Dedifferentiated amniotic fluid mesenchymal stem cell (primary cell): ENCODE data around the gene ANKRD16.
"Not testable (repeated sequence)": the region's sequence is repeated elsewhere in the genome, so short reads cannot be mapped to it uniquely, and the experiment has no call there.

Experiments
- DNase-seq: peaks from one replicate; pipeline ENCODE4 v3.0.0-alpha.2; 2016; ENCODE audit errors: extremely low spot score

The ANKRD16 gene

GRCh38 chr10:5876181-5876768 is 13.4 kb downstream of the ANKRD16 start:
- DNase-seq, result peak; percentile 85

- peak; percentile 80 for DNase-seq
Measured at GRCh38 chr10:5873515-5873995, 16.1 kb downstream of the ANKRD16 start.

DNA sequence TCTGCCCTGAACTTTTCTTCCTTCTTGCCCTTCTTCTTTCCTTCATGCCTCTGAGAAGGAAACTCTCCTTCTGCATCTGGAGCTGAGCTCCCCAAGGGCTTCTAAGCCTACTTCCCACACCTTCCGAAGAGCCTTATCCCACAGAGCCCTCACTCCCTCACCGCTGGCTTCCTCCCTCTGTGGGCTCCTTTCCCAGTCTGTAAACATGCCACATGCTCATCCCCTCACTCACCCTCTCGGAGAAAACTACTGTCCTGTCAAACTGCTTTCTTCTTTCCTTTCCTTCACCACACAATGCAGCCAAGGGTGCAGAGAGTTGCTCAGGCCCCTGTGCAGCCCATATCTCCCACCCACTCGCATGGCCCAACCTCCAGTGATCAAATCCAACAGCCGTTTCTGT is 18.1 kb downstream of the ANKRD16 start:
- no peak for DNase-seq

DNA sequence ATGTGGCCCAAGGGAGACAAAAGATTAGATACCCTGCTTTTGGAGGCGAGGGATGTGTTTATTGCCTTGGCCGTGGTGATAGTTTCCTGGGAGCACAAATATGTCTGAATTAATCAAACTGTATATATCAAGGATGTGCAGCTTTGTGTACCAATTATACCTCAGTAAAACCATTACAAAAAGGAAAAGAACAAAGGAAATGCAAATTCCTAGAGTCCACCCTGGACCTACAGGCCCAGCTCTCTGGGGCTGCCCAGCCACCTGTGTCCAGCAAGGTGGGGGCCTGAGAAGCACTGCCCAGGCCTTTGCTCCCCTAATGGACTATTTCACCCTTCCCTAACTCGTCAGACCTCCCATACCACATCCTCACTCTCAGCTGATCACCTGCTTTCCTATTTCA is 20.5 kb downstream of the ANKRD16 start:
- DNase-seq, result no peak

- not testable (repeated sequence) for DNase-seq
Measured at GRCh38 chr10:5868383-5868782, 21.3 kb downstream of the ANKRD16 start.

- DNase-seq, result not testable (repeated sequence)
Measured at GRCh38 chr10:5867091-5867615, 22.5 kb downstream of the ANKRD16 start.

DNA sequence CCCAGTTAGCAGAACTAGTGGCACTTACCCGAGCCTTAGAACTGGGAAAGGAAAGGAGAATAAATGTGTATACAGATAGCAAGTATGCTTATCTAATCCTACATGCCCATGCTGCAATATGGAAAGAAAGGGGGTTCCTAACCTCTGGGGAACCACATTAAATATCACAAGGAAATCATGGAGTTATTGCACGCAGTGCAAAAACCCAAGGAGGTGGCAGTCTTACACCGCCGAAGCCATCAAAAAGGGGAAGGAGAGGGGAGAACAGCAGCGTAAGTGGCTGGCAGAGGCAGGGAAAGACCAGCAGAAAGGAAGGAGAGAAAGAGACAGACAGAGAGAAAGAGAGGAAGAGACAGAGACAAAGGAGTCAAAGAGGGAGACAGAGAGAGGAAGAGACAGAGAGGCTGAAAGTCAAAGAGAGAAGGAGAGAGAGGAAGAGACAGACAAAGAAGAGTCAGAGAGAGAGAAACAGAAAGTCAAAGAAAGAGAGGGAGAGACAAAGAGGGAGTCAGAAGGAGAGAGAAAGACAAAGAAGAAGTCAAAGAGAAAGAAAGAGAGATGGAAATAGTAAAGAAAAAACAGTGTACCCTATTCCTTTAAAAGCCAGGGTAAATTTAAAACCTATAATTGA is 23.1 kb downstream of the ANKRD16 start:
- DNase-seq, result not testable (repeated sequence)

GRCh38 chr10:5862981-5863685 is 26.6 kb downstream of the ANKRD16 start:
- DNase-seq, result not testable (repeated sequence)

DNA sequence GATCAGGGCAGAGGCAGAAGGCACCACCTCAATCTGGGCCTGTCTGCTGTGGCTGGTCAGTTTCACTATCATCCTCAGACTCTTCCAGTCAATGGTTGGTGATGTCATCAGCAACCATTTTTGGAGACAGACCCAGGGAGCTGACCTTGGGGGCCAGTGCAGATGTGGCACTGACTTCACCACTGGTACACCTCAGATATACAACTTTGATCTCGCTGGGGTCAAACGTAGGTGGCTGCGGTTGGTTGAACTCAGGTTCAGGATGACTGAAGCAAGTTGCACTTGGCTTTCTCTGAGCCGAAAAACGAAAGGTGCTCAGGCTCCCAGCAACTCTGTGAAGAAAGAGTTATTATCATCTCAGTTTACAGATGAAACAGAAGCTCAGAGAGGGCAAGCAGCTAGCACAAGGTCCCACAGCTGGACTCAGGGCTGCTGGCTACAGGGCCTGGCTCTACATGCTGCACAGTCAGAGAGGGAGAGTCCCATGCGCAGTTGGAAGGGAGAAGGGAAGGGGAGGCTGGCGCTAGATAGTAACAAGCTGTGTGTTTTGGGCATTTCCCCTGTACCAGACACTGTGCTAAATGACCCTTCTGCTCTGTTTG is 27.2 kb downstream of the ANKRD16 start:
- DNase-seq, result no peak

DNA sequence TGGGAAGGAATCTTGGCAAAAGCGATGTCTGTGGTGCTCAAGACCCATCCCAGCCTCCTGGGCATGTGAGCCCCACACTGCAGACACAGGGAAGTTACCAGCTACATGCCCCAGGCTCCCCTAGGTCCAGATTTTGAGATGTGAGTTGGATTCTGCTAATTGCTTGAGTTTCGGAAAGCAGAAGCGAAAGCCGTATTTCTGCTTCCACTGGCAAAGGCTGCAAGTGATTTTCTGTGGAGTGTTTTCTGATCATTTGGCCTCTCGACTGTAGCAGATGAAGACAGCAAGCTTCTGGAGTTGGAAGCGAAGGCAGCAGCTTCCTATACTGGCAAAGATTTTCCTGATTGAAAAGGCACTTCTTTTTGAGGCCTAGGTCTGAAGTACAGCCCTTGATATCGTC is 29.6 kb downstream of the ANKRD16 start:
- DNase-seq, result no peak

DNA sequence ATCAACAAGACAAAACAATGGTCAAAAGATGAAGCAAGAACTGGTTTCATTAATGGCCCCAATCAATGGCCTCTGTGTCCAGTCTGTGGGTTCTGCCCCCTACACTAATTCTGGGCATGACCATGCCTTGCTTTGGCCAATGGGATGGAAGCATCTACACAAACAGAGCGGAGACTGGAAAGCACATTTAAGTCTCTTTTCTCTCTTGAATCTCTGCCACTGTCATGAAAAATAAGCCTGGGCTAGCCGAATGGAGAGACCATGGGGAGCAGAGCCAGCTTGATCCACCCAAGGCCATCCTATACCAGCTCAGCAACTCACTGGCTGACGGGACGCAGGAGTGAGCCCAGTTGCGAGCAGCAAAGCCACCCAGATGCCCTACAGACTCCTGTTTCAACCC is 30.9 kb downstream of the ANKRD16 start:
- no peak for DNase-seq

DNA sequence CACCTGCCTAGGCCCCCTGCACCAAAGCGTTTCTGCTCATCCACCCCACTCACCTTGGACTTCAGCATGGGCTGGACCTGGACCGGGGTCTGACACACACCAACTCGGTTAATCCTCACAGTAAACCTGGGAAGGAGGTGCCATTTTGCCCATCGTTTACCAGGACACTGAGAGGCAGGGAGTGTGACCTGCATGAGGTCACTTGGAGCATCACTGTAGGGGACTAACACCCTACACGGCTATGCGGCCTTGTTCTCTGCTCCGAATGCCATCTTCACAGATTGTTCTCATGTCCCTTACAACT is 33.0 kb downstream of the ANKRD16 start:
- no peak for DNase-seq

- no peak for DNase-seq
Measured at GRCh38 chr10:5855979-5856700, 33.6 kb downstream of the ANKRD16 start.

GRCh38 chr10:5854131-5854475 is 35.6 kb downstream of the ANKRD16 start:
- DNase-seq, result no peak

GRCh38 chr10:5846667-5847066 is 43.0 kb downstream of the ANKRD16 start:
- not testable (repeated sequence) for DNase-seq

DNA sequence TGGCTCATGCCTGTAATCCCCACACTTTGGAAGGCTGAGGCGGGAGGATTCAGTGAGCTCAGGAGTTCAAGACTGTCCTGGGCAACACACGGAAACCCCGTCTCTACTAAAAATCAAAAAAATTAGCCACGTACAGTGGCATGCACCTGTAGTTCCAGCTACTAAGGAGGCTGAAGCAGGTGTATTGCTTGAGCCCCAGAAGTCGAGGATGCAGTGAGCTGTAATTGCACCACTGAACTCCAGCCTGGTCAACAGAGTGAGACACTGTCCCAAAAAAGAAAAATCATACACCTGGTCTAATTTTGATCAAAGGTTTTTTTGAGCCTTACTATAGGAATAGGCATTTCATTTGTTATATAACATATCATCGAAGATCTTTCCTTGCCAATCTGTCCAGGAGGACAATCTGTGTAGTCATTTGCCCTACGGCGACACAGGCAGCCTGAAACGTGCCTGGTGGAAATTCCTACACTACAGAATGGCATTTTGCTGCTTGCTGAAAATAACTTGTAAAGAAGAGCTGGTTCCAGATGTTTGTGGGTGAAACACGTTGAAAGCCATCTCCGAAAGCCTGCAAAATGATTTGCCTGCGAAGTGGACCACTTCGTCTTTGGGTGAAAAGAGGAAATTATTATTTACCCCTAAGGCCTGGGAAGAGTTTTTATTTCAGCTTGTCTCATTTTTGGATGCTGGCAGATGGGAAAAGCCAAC is 45.2 kb downstream of the ANKRD16 start:
- DNase-seq, result no peak

DNA sequence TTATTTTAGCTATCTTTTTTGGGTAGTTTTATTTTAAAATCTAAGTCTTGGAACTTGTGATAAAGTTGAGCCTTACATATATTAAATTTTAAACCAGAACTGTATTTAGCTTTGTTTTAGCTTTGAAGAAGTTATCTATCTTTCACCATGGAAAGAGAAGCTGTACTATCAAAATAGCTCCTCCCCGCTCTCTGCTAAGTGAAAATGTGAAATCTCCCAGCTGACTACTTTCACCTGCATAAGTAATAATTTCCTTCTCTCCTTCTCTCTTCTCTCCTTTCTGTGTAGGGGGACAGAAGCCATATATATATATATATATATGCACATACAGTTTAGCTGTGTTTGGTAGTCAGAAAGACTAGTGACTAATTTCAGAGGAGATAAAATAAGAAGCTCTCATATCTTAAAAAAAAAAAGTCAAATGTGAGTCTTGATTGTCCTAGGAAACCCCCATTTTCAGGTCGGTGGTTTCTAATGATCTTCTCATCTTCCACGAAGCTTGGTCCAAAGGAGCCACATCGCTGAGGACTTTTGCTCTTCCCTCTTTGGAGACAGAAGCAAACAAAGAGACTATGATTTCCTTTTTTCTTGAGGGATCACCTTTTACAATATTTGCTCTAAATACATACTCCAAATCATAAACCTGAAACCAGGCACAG is 45.9 kb downstream of the ANKRD16 start:
- no peak for DNase-seq

GRCh38 chr10:5841965-5842364 is 47.7 kb downstream of the ANKRD16 start:
- DNase-seq, result no peak

- no peak for DNase-seq
Measured at GRCh38 chr10:5840314-5841307, 49.1 kb downstream of the ANKRD16 start.

- not testable (repeated sequence) for DNase-seq
Measured at GRCh38 chr10:5836181-5836580, 53.5 kb downstream of the ANKRD16 start.
